NB4 (cell line): Measurements from ENCODE around the gene ANKRD12.

Experiments used
- POLR2A ChIP-seq: IDR thresholded peaks from 2 replicates; pipeline ENCODE4 v1.6.1; 2011; ENCODE audit warnings: mild to moderate bottlenecking; ENCODE audit not compliant: insufficient read length; ENCODE audit errors: extremely low read depth
- TF ChIP-seq, protein P1 (sequence below): IDR thresholded peaks from one replicate; pipeline ENCODE4 v1.5.1; 2012; ENCODE audit warnings: low read depth, low read length
- TF ChIP-seq, protein P2 (sequence below): IDR thresholded peaks from 2 replicates; pipeline ENCODE4 v1.6.1; 2011; ENCODE audit warnings: low read depth, low read length

DNA sequence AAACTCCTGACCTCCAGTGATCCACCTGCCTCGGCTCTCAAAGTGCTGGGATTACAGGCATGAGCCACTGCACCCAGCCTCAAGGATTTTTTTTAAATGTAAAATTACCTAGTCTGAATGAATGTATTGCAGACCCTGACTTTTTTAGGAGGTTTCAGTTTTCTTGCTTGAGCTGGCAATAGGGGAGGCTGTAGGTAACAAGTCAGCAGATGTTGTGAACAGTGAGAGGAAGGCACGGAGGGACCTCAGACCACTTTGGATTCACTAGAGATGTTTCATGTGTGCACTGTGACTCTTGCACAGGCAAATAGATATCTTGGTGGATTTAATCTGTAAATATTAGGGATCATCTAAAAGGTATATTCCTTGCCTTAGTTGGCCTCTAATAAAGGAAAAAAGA, 27.7 kb upstream of the ANKRD12 start:
- TF ChIP-seq, protein P1, sequence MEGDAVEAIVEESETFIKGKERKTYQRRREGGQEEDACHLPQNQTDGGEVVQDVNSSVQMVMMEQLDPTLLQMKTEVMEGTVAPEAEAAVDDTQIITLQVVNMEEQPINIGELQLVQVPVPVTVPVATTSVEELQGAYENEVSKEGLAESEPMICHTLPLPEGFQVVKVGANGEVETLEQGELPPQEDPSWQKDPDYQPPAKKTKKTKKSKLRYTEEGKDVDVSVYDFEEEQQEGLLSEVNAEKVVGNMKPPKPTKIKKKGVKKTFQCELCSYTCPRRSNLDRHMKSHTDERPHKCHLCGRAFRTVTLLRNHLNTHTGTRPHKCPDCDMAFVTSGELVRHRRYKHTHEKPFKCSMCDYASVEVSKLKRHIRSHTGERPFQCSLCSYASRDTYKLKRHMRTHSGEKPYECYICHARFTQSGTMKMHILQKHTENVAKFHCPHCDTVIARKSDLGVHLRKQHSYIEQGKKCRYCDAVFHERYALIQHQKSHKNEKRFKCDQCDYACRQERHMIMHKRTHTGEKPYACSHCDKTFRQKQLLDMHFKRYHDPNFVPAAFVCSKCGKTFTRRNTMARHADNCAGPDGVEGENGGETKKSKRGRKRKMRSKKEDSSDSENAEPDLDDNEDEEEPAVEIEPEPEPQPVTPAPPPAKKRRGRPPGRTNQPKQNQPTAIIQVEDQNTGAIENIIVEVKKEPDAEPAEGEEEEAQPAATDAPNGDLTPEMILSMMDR = no peak
- TF ChIP-seq POLR2A = no peak
- TF ChIP-seq, protein P2, sequence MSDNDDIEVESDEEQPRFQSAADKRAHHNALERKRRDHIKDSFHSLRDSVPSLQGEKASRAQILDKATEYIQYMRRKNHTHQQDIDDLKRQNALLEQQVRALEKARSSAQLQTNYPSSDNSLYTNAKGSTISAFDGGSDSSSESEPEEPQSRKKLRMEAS = no peak
